Fibroblast of skin of abdomen (primary cell): ENCODE measurements around the gene AAR2.

Experiments used
- DNase-seq: peaks from one replicate; pipeline ENCODE4 v3.0.0-alpha.2; 2013

The AAR2 gene

GRCh38 chr20:36261389-36262105 lies 25.3 kb downstream of the AAR2 start:
- no peak for DNase-seq

DNA sequence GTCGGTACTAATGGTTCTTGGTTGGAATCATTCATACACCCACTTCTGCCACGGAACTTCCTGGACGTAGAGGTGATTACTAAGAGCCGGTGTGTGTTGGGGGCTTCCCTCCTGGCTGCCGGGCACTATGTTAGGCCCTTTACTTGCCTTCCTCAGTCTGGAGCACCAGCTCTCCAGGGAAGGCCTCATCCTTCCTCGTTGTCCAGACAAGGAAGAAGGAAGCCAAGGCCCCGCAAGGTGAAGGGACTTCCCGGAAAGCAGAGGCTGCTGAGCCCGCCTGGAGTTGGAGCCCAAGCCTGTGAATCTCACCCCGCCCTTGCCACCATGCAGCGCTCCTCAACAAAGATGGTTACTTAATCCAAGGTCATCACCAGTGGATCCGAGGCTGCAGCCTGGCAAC lies 26.2 kb downstream of the AAR2 start:
- DNase-seq, result no peak

GRCh38 chr20:36264426-36265246 lies 28.4 kb downstream of the AAR2 start:
- no peak for DNase-seq

DNA sequence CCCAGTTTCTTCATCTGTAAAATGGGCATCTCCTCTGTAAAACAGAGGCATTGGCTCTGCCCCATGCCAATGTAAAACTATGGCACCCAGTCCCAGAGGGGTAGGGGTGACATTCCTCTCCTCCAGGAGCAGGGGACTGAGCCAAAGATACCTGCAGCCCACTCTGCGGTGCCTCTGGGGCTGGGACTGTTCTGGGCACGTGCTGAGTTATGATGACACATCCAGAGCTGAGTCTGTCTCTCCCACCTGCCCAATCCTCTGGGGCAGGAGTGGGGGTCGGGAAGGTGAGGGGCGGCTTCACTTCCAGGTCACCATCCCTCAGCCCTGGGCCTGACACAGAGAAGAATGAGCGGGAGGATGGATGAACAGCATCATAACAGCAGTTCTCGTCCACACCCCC lies 29.9 kb downstream of the AAR2 start:
- no peak for DNase-seq

DNA sequence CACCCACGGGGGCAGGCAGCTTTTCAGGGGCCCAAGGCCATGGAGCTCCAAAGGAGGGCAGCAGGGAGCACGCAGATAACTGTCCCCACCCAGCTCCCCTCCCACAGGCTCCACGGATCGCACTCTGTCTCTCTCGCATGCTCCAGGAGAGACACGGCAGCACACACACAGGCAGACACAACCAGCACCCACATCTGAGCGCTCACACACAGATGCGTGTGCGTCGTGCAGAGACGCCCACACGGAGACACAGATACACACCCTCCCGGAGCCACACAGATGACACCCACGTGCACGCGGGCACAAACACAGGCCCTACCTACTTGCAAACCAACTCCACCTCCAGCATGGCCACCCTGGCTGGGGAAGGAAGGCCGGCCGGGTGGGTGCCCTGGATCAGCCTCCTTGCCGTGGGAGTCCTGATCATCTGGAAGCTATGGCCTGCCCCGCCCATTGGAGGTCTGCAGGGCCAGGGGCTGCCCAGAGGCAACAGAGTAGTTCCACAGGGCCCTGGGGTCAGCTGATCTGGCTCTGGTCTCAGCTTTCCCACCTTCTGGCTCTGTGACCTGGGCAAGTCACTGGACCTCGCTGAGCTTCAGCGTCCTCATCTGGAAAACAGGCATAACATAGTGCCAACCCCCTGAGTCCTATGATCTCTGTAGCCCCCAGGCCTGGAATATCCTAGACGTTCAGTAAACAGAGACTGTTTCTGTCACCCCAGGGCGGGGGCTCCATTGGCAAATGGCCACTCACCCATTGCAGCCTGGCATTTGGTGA lies 31.5 kb downstream of the AAR2 start:
- no peak for DNase-seq

- DNase-seq, result no peak
Measured at GRCh38 chr20:36268440-36269342, 32.4 kb downstream of the AAR2 start.

- no peak for DNase-seq
Measured at GRCh38 chr20:36269507-36269906, 33.2 kb downstream of the AAR2 start.

- no peak for DNase-seq
Measured at GRCh38 chr20:36270744-36271638, 34.7 kb downstream of the AAR2 start.

DNA sequence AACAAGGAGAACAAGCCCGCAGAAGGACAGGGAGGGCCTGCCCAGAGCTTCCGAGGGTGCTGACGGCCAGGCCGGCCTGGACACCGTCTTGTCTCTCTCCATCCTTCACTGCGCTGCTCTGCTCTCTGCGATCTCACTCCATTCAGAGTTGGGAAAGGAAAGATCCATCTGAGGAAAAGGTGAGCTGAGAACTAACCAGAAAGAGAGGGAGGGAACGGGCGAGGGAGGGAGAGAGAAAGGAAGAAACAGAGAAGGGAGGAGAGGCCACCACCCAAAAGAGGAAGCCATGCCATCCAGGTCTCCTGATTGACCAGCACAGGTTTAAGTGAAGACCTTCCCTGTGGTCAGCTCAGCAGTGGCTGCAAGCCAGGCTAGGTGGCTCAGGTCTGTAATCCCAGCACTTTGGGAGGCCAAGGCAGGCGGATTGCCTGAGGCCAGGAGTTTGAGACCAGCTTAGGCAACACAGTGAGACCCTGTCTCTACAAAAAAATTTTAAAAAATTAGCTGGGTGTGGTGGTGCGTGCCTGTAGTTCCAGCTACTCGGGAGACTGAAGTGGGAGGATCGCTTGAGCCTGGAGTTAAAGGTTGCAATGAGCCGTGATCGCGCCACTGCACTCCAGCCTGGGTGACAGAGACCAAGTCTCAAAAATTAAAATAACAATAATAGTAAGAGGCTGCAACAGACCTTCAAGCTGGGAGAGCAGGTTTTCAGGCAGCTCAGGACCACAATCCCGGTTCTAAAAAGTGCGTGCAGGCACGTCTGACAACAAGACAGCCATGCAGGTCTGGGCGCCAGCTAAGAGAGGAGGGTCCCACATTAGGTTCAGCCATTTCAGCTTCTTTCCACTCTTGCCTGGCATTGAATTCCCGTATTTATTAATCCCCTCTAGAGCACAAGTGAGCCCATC lies 35.6 kb downstream of the AAR2 start:
- DNase-seq, result no peak

- no peak for DNase-seq
Measured at GRCh38 chr20:36272547-36273220, 36.4 kb downstream of the AAR2 start.

- DNase-seq, result no peak
Measured at GRCh38 chr20:36273414-36274180, 37.3 kb downstream of the AAR2 start.

DNA sequence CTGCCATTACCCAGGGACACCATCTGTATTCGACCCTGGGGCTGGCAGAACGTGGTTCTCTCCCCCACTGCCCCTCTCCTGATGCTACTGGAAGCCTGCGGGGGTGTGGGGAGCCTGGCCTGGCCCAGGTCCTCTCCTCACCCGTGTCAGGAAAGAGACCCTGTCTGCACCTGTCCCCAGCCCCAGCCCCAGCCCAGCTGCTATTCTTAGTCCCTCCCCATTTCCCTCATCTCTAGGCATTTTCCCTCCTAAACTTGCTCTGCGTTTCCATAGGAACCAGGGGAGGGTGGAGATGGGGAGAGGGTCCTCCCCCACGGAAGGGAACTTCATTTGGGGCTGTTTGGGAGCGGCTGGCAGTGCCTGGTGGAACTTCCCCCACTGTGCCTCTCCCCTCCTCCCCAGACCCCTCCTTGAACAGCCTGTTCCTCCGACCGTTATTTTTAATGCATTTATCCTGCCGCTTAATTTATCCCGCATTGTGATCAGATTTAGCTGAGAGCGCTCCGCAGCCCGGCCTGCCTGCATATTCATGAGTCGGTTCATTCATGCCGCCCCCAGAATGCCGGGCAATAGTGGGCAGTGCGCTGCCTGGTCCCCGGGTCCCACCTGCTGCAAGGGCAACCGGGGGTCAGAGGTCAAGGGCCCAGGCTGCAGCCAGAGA lies 38.0 kb downstream of the AAR2 start:
- DNase-seq, result no peak

GRCh38 chr20:36275011-36275410 lies 38.7 kb downstream of the AAR2 start:
- DNase-seq, result no peak

DNA sequence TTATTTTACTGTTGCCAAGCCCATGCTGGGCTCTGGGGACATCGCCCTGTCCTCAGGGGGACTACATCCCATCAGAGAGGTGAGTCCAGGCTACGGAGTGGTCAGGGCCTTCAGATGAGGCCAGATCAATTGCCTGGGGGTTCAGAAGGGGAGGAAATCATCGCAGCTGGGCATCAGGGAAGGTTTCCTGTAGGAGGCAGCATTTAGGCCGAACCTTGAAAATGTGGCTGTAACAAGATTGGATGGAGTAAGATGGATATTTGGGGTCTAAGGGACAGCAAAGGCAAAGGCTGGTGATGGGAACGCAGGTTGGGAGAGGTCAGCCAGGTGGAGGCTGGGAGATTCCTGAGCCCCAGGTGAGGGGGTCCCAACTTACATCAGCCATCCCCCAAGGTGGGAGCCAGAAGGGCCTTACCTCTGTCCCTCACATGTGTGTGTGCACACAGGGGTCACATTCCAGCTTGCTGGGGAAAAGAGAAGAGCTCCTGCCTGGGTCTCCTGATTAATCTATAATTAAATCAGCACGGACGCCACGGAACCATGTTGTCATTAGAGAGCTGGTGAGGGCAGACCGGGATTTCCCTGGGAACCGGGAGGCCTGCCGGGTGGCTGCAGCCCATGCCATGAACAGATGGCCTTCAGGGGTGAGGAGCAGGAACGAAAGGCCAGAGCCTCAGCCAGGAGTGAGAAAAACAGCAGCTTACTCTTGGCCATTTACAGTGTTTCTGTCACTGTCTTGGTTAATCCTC lies 39.3 kb downstream of the AAR2 start:
- DNase-seq, result no peak

DNA sequence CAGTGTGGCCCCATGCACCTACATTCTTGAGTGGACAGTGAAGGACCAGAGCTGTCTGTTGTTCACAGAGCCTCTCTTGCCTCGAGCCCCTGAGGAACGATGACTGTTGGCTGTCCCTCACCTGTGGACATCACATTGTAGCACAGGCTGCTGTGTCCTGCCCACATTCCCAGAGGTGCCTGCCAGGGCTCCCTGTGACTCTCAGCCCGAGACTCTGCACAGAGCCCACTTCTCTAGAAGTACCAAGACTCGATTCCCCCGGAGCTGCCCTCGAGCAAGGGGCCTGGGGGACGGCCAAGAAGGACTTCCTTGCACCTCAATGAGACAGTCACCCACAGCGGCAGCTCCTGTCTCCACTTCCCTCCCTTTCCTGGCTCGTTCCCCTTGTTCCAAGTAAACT lies 41.3 kb downstream of the AAR2 start:
- DNase-seq, result no peak

GRCh38 chr20:36279362-36279761 lies 43.1 kb downstream of the AAR2 start:
- DNase-seq, result no peak

DNA sequence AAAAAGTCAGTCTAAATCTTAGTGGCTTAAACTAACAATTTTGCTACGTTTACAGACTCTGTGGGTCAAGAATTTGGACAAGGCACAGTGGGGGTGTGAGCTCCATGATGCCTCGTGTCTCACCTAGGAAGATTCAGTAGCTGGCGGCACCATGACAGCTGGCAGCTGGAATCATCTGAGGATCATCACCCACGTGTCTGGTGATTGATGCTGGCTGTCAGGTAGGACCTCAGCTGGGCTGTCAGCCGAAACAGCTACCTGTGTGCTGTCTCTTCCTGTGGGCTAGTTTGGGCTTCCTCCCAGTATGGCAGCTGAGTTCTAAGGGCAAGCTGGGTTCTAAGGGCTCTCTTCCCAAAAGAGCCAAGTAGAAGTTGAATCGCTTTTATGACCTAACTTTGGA lies 43.5 kb downstream of the AAR2 start:
- DNase-seq, result no peak
